Left kidney (tissue), 1 donor: ENCODE data around the gene SNX9. TPM values are rescaled to one million over a fixed set of nuclear protein-coding genes. Genes with fewer than 3 reads are reported as not detected.

Source experiments
- polyA plus RNA-seq: library from polyadenylated mRNA; unstranded; fragments of 120-200 nt; gene quantifications from one replicate; pipeline ENCODE4 v1.2.1, GENCODE V29; 2013; ENCODE audit not compliant: insufficient read length

SNX9 gene
- polyA plus RNA-seq, 1 donor = 39.7 TPM

Other genes starting within 250 kb of the SNX9 start
- gene SYNJ2, start 158.6 kb downstream of the SNX9 start, polyA plus RNA-seq = 11.5 TPM